GM23338 (cell line): ENCODE measurements around the gene LHX4. TPM values are rescaled to one million over a fixed set of nuclear protein-coding genes. Genes with fewer than 3 reads are reported as not detected.

ENCODE experiments used
- ATAC-seq: fragments of 200-7000 bp; cut with Tn5 transposase; 3 replicates; pipeline ENCODE4 v1.9.1; 2020
- DNase-seq: peaks from one replicate; pipeline ENCODE4 v3.0.0-alpha.2; 2015; ENCODE audit warnings: low spot score
- H2AFZ ChIP-seq: fragments of 200-600 bp; sonication (generic); 2 replicates; pipeline ENCODE4 v1.8.0; 2016; ENCODE audit warnings: antibody characterized with exemption, mild to moderate bottlenecking, moderate library complexity
- H3F3A ChIP-seq: fragments of 200-600 bp; sonication (generic); replicated peaks from 2 replicates; pipeline ENCODE4 v1.8.0; 2017; ENCODE audit warnings: antibody characterized with exemption, mixed run types, low read depth
- H3K27ac ChIP-seq: fragments of 200-600 bp; sonication (generic); 2 replicates; pipeline ENCODE4 v1.6.1; 2016; ENCODE audit warnings: low read depth
- H3K27me3 ChIP-seq: fragments of 200-600 bp; sonication (generic); 2 replicates; pipeline ENCODE4 v1.8.0; 2016; ENCODE audit warnings: mild to moderate bottlenecking, mixed run types, moderate library complexity; ENCODE audit not compliant: insufficient read depth
- H3K36me3 ChIP-seq: fragments of 200-600 bp; sonication (generic); 2 replicates; pipeline ENCODE4 v1.8.0; 2016; ENCODE audit warnings: mild to moderate bottlenecking; ENCODE audit not compliant: insufficient read depth
- H3K4me1 ChIP-seq: fragments of 200-600 bp; sonication (generic); 2 replicates; pipeline ENCODE4 v1.8.0; 2016; ENCODE audit warnings: mild to moderate bottlenecking, moderate library complexity; ENCODE audit not compliant: insufficient read depth
- H3K4me2 ChIP-seq: fragments of 200-600 bp; sonication (generic); 2 replicates; pipeline ENCODE4 v1.7.1; 2017; ENCODE audit warnings: mixed run types
- H3K4me3 ChIP-seq: fragments of 200-600 bp; sonication (generic); 2 replicates; pipeline ENCODE4 v1.6.1; 2016; ENCODE audit warnings: mixed run types
- H3K79me2 ChIP-seq: fragments of 200-600 bp; sonication (generic); replicated peaks from 2 replicates; pipeline ENCODE4 v1.8.0; 2017; ENCODE audit warnings: mild to moderate bottlenecking; ENCODE audit not compliant: insufficient read depth
- H3K9me2 ChIP-seq: fragments of 200-600 bp; sonication (generic); 2 replicates; pipeline ENCODE4 v1.8.0; 2017; ENCODE audit not compliant: insufficient read depth
- H4K20me1 ChIP-seq: fragments of 200-600 bp; sonication (generic); replicated peaks from 2 replicates; pipeline ENCODE4 v1.8.0; 2017; ENCODE audit warnings: mild to moderate bottlenecking; ENCODE audit not compliant: insufficient read depth
- H3K27ac Mint-ChIP-seq: 2 replicates; pipeline ENCODE4 v1.8.0; 2020; ENCODE audit warnings: inconsistent platforms, mild to moderate bottlenecking, moderate library complexity, mixed read lengths
- H3K27me3 Mint-ChIP-seq: 3 replicates; pipeline ENCODE4 v1.8.0; 2022; ENCODE audit warnings: low read depth, mild to moderate bottlenecking, moderate library complexity, mixed read lengths, inconsistent platforms; ENCODE audit not compliant: insufficient read depth, poor library complexity
- H3K36me3 Mint-ChIP-seq: 3 replicates; pipeline ENCODE4 v1.8.0; 2021; ENCODE audit warnings: low read depth, mild to moderate bottlenecking, inconsistent platforms, moderate library complexity, mixed read lengths
- H3K4me1 Mint-ChIP-seq: 3 replicates; pipeline ENCODE4 v1.8.0; 2020; ENCODE audit warnings: mild to moderate bottlenecking, inconsistent platforms, mixed read lengths
- H3K4me3 Mint-ChIP-seq: 3 replicates; pipeline ENCODE4 v1.8.0; 2021; ENCODE audit warnings: moderate library complexity, mild to moderate bottlenecking, inconsistent platforms, mixed read lengths
- H3K9me3 Mint-ChIP-seq: 3 replicates; pipeline ENCODE4 v1.8.0; 2020; ENCODE audit warnings: moderate library complexity, mild to moderate bottlenecking, inconsistent platforms, mixed read lengths
- CREB1 ChIP-seq: fragments of 250-450 bp; sonication (Bioruptor Pico); IDR thresholded peaks from 2 replicates; pipeline ENCODE4 v1.5.0; 2020; ENCODE audit warnings: low read depth, mild to moderate bottlenecking, moderate library complexity
- EZH2 ChIP-seq: fragments of 200-600 bp; sonication (generic); IDR thresholded peaks from one replicate; pipeline ENCODE4 v1.8.0; 2017; ENCODE audit warnings: antibody characterized with exemption, mild to moderate bottlenecking, low read depth; ENCODE audit not compliant: unreplicated experiment
- EZH2phosphoT487 ChIP-seq: fragments of 200-600 bp; sonication (generic); IDR thresholded peaks from one replicate; pipeline ENCODE4 v1.8.1; 2018; ENCODE audit warnings: antibody characterized with exemption; ENCODE audit not compliant: unreplicated experiment
- JUNB ChIP-seq: IDR thresholded peaks from one replicate; pipeline ENCODE4 v1.6.1; 2016; ENCODE audit warnings: antibody characterized with exemption; ENCODE audit not compliant: unreplicated experiment
- STAT1 ChIP-seq: IDR thresholded peaks from one replicate; pipeline ENCODE4 v1.6.1; 2016; ENCODE audit warnings: antibody characterized with exemption; ENCODE audit not compliant: unreplicated experiment
- ZNF331 ChIP-seq: fragments of 250-450 bp; sonication (Bioruptor Pico); IDR thresholded peaks from 2 replicates; pipeline ENCODE4 v1.5.0; 2020; ENCODE audit warnings: low read depth, mild to moderate bottlenecking, moderate library complexity
- polyA plus RNA-seq: library from polyadenylated mRNA; unstranded; fragments of >200 nt; fragmentation: Nextera tagmentation; extraction: Ambion mirVana; gene quantifications from 2 replicates; pipeline ENCODE4 v1.2.1, GENCODE V29; 2016
- total RNA-seq: library from RNA; depleted of rRNA; stranded (reverse); fragments of >200 nt; shearing (Covaris generic); gene quantifications from 2 replicates; pipeline ENCODE4 v1.2.3, GENCODE V29; 2014
- TF ChIP-seq, protein P1 (sequence below): IDR thresholded peaks from 2 replicates; pipeline ENCODE4 v1.6.1; 2016; ENCODE audit warnings: antibody characterized with exemption
- TF ChIP-seq, protein P2 (sequence below), 2 experiments: fragments of 200-600 bp in 1 of 2; sonication (generic) in 1 of 2; conservative IDR thresholded peaks; 2 replicates each; pipeline versions ENCODE4 v1.5.1 to v1.6.1; 2016 to 2017; ENCODE audit warnings: antibody characterized with exemption in 2 of 2, low read depth in 2 of 2, mild to moderate bottlenecking in 2 of 2, moderate library complexity in 1 of 2

The LHX4 gene
- total and polyA plus RNA-seq, 2 experiments from 2014 or later = 1.4 to 2.5 TPM

DNA sequence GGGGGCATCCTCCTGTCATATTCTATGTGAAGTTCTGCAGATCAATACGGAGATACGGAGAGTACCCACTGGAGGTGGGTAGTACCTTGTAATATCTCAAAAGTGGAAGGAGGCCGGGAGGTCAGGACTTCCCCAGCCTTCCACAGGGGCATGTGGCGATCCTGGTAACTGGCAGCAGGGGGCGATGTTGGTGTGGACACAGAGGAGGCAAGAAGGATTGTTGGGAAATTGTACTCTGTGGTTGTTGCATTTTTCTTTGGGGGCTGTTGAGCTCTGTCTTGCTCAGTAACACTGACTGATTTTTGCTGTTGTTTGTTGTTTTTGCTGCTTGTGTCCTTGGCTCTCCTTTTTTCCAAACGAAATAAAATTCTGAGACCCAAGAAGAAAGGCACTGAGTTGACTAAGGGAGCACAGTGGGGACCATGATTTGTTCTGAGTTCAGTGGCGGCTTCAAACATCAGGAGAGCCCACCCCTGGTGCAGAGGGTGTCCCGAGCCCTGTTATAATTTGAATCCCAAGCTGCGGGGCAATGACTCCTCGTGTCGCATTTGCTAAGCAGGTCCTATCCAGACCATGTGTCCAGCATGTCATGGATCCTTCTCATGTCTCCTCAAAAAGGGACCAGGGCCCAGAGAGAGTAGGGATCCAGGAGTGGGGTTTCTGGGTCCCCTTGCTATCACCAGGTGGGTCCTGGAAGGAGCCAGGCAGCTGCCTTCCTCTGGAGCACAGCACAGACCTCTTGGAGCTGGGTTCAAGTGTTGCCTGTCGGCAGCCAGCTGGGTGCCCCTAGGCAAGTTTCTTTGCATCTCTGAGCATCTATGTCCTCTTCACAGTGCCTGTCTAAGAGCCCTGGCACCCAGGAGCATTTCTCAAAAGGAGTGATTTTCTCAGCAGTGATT is 22.8 kb downstream of the LHX4 start:
- Histone ChIP-seq H3K4me2 (no peak overlapping the region), H3K9me2 (no peaks in the 10 kb centered on the region), H3F3A (no peaks in the 10 kb centered on the region), H4K20me1 (0 out of 2 replicates have a peak, but pooled peaks cover 3% of the 10 kb centered on the region), H3K27ac (no peak overlapping the region), H3K4me3 (no peak overlapping the region), H3K27me3 (no peaks in the 10 kb centered on the region), H2AFZ (peak overlapping the region; percentile 80; the same call in 1 of the 2 replicates), H3K4me1 (peaks cover 12% of the 10 kb centered on the region), H3K79me2 (no peaks in the 10 kb centered on the region), H3K36me3 (no peaks in the 10 kb centered on the region)
- Mint-ChIP-seq H3K4me3 (no peak overlapping the region; the same call in 2 of the 3 replicates), H3K27ac (no peak overlapping the region), H3K9me3 (no peaks in the 10 kb centered on the region; the same call in 2 of the 3 replicates), H3K36me3 (no peaks in the 10 kb centered on the region; the same call in 2 of the 3 replicates), H3K4me1 (peaks cover 50% of the 10 kb centered on the region), H3K27me3 (peaks cover 10% of the 10 kb centered on the region)
- DNase-seq (peak; percentile 93), ATAC-seq (peak; percentile 42)
- TF ChIP-seq EZH2phosphoT487 = no peak
- TF ChIP-seq, protein P1, sequence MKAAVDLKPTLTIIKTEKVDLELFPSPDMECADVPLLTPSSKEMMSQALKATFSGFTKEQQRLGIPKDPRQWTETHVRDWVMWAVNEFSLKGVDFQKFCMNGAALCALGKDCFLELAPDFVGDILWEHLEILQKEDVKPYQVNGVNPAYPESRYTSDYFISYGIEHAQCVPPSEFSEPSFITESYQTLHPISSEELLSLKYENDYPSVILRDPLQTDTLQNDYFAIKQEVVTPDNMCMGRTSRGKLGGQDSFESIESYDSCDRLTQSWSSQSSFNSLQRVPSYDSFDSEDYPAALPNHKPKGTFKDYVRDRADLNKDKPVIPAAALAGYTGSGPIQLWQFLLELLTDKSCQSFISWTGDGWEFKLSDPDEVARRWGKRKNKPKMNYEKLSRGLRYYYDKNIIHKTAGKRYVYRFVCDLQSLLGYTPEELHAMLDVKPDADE = no peak
- no peak for TF ChIP-seq ZNF331
- TF ChIP-seq JUNB = no peak
- TF ChIP-seq CREB1 (CRISPR knock-in tag) = 0 out of 2 replicates have a peak, but pooled peaks have one; percentile 7
- TF ChIP-seq, protein P2, sequence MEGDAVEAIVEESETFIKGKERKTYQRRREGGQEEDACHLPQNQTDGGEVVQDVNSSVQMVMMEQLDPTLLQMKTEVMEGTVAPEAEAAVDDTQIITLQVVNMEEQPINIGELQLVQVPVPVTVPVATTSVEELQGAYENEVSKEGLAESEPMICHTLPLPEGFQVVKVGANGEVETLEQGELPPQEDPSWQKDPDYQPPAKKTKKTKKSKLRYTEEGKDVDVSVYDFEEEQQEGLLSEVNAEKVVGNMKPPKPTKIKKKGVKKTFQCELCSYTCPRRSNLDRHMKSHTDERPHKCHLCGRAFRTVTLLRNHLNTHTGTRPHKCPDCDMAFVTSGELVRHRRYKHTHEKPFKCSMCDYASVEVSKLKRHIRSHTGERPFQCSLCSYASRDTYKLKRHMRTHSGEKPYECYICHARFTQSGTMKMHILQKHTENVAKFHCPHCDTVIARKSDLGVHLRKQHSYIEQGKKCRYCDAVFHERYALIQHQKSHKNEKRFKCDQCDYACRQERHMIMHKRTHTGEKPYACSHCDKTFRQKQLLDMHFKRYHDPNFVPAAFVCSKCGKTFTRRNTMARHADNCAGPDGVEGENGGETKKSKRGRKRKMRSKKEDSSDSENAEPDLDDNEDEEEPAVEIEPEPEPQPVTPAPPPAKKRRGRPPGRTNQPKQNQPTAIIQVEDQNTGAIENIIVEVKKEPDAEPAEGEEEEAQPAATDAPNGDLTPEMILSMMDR (conservative IDR thresholded peaks at IDR 0.05; ENCODE audit: low read depth in 2 of 2) = peak; percentile 90 to 97

DNA sequence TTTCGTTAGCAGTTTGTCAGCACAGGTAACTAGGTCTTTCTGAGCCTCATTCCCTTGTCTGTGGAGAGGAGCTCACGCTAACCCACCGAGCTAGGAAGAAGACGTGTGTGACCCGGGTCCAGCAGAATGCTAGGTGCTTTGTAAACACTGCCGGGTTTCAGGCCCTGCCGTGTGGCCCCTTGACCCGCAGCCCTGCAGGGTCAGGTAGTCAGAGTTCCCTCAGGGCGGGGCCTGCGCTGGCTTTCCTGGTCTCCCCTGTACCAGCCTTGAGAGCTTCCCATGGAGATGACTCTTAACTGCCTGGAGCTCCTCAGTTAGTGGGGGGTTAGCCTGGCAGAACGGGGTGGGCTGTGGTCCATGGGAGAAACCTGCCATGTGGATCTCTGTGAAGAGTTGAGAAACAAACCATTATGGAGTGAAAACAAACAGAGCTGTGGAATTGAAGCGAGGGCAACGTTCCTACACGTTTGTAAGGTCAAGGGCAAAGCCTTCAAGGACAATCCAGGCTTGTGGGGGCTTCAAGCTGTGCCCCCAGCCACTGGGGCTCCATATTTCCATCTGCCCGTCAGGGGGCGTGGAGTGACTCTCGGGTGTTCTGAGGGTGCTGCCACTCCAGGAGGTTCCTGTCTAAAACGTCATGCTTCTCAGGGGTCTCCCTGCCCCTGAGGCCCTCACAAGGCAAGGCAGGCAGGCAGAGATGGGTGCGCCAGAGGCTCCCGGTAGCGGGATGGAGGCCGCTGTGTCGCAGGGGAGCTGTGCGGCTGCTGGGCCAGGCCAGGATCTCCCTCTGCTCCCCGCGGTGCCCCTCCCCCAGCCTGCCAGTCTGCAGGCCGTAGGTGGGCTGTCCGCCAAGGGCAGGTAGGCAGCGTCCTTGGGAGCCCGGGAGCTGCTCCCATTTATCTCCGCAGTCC is 23.8 kb downstream of the LHX4 start:
- H3F3A ChIP-seq = no peaks in the 10 kb centered on the region
- no peaks in the 10 kb centered on the region for H3K9me2 ChIP-seq
- H3K27me3 ChIP-seq = no peaks in the 10 kb centered on the region
- no peaks in the 10 kb centered on the region; the same call in 2 of the 3 replicates for H3K9me3 Mint-ChIP-seq
- peaks cover 12% of the 10 kb centered on the region for H3K27me3 Mint-ChIP-seq
- H3K4me3 Mint-ChIP-seq = no peak overlapping the region
- H3K4me1 Mint-ChIP-seq = peaks cover 50% of the 10 kb centered on the region
- no peaks in the 10 kb centered on the region for H3K79me2 ChIP-seq
- H3K27ac ChIP-seq = no peak overlapping the region
- H3K36me3 Mint-ChIP-seq = no peaks in the 10 kb centered on the region; the same call in 2 of the 3 replicates
- H3K36me3 ChIP-seq = no peaks in the 10 kb centered on the region
- H3K27ac Mint-ChIP-seq = no peak overlapping the region
- 0 out of 2 replicates have a peak, but pooled peaks cover 3% of the 10 kb centered on the region for H4K20me1 ChIP-seq
- H3K4me1 ChIP-seq = peaks cover 12% of the 10 kb centered on the region
- no peak overlapping the region for H3K4me3 ChIP-seq
- DNase-seq = no peak
- peak overlapping the region; percentile 32 for H2AFZ ChIP-seq
- ATAC-seq = peak; percentile 10
- no peak overlapping the region for H3K4me2 ChIP-seq
- TF ChIP-seq, protein P1 = no peak
- TF ChIP-seq, protein P2 (conservative IDR thresholded peaks at IDR 0.05; ENCODE audit: low read depth in 2 of 2) = no peak
- no peak for TF ChIP-seq EZH2
- no peak for TF ChIP-seq EZH2phosphoT487
- TF ChIP-seq STAT1 = no peak
